ENCODE results near the gene PRKCD. TPM values are rescaled to one million over a fixed set of nuclear protein-coding genes. Genes with fewer than 3 reads are reported as not detected.
A peak's percentile ranks its signal among the peaks of the same experiment; 100 is the strongest.

Gene PRKCD
- polyA plus RNA-seq, 3 donors, result 123 to 329 (median 158) TPM

DNA sequence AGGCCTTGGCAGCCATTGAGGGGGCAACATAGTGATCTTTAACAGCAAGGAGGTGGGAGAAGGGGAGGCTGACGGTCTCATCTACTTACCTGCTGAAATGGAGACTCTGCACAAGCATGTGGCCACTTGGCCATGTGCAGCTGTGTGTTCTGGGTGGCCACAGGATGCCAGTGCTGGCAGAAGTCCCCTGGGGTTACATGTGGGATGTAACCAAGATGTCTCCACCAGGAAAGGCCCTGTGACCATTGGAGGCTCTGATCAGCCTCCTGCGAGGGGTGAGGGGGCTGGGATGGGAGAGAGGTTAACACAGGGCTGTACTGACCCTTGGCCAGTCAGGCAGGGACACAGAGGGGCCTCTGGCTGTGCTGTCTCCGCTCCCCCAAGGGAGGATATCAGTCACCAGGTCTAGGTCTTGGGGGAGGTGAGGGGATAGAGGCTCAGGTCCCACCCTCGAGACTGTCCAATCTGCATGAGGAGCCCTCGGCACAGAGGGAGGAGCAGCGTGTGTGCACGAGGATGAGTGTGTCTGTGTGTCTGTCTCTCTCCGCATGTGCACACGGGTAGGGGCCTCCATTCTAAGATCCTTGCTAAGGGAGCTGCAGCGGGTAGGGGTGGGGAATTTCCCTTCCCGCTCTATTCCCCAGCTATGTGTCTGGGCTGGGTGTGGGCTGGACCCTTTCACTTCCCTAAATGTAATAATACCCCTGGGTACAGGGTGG, 19.5 kb downstream of the PRKCD start:
- Histone ChIP-seq H3K36me3 (replicated peaks in 1 of 2; ENCODE audit: control insufficient read depth in 1 of 2, insufficient read depth in 2 of 2, low read length in 2 of 2) (peaks cover 86 to 97% of the 10 kb centered on the region in 2 donors), H3K4me1 (ENCODE audit: control insufficient read depth in 1 of 2, insufficient read depth in 2 of 2, low read length in 2 of 2) (peaks cover 52 to 59% of the 10 kb centered on the region in 2 donors), H3K9me3 (replicated peaks in 1 of 2; ENCODE audit: control insufficient read depth in 1 of 2, insufficient read depth in 1 of 2, low read length in 2 of 2) (no peaks in the 10 kb centered on the region), H3K4me2 (replicated peaks; ENCODE audit: extremely low read depth, low read length, poor library complexity, severe bottlenecking) (peak overlapping the region; percentile 57), H2AFZ (ENCODE audit: insufficient read depth, low read depth, low read length, poor library complexity, severe bottlenecking) (no peak overlapping the region), H3K79me2 (ENCODE audit: insufficient read depth, low read length) (peaks cover 94% of the 10 kb centered on the region), H3K27me3 (ENCODE audit: control insufficient read depth in 2 of 2, insufficient read depth in 2 of 2, low read length in 2 of 2) (no peaks in the 10 kb centered on the region), H4K20me1 (ENCODE audit: insufficient read depth, low read length) (peaks cover 98% of the 10 kb centered on the region), H3K9ac (ENCODE audit: insufficient read depth, low read length, poor library complexity, severe bottlenecking) (no peak overlapping the region), H3K4me3 (replicated peaks in 1 of 3; ENCODE audit: low read depth in 2 of 3, low read length in 3 of 3) (peak overlapping the region in 1 of 3 experiments; percentile 57), H3K27ac (ENCODE audit: low read depth in 1 of 2, low read length in 2 of 2) (peak overlapping the region; percentile 54 to 65)
- Mint-ChIP-seq H3K36me3 (peaks cover 80 to 97% of the 10 kb centered on the region in 2 donors), H3K4me3 (peak overlapping the region in 1 of 2 donors; percentile 65), H3K4me1 (peaks cover 50% of the 10 kb centered on the region), H3K9me3 (no peaks in the 10 kb centered on the region), H3K27ac (peak overlapping the region; percentile 70 to 89 (median 75)), H3K27me3 (ENCODE audit: low read depth in 3 of 3) (no peaks in the 10 kb centered on the region)
- intact Hi-C loops (cut with micrococcal nuclease), result loop anchor here in 1 of 2 donors (5.0 kb wide), 1 partner anchor 48 kb away; the partner anchor contains the start of gene RFT1
- 17% methylated on average over 6 of the region's 11 CpGs for WGBS (ENCODE audit: insufficient coverage)
- TF ChIP-seq, protein P1, sequence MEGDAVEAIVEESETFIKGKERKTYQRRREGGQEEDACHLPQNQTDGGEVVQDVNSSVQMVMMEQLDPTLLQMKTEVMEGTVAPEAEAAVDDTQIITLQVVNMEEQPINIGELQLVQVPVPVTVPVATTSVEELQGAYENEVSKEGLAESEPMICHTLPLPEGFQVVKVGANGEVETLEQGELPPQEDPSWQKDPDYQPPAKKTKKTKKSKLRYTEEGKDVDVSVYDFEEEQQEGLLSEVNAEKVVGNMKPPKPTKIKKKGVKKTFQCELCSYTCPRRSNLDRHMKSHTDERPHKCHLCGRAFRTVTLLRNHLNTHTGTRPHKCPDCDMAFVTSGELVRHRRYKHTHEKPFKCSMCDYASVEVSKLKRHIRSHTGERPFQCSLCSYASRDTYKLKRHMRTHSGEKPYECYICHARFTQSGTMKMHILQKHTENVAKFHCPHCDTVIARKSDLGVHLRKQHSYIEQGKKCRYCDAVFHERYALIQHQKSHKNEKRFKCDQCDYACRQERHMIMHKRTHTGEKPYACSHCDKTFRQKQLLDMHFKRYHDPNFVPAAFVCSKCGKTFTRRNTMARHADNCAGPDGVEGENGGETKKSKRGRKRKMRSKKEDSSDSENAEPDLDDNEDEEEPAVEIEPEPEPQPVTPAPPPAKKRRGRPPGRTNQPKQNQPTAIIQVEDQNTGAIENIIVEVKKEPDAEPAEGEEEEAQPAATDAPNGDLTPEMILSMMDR (IDR thresholded peaks at IDR 0.05), result no peak
- DNase-seq, result peak; percentile 72 to 87 (median 75)

DNA sequence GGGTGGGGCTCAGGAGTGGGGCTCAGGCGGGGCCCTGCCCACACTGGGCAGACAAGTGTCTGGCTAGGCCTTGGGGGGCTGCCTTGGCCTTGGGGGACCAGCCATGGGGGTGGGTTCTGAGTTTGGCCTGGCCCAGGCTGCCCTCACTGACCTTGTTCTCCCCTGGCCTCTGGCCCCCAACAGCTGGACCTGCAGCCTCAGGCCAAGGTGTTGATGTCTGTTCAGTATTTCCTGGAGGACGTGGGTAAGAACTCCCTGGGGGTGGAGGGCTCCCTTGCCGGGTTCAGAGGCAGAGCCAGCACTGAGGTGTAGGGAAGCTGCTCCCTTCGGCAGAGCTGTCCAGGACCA, 20.0 kb downstream of the PRKCD start:
- Mint-ChIP-seq H3K27ac (peak overlapping the region in 6 of 7 donors; percentile 69 to 87 (median 74)), H3K36me3 (peaks cover 80 to 97% of the 10 kb centered on the region in 2 donors), H3K4me3 (no peak overlapping the region), H3K9me3 (no peaks in the 10 kb centered on the region), H3K27me3 (ENCODE audit: low read depth in 3 of 3) (no peaks in the 10 kb centered on the region), H3K4me1 (peaks cover 44% of the 10 kb centered on the region)
- H3K79me2 ChIP-seq (ENCODE audit: insufficient read depth, low read length), result peaks cover 94% of the 10 kb centered on the region
- peaks cover 47 to 54% of the 10 kb centered on the region in 2 donors for H3K4me1 ChIP-seq (ENCODE audit: control insufficient read depth in 1 of 2, insufficient read depth in 2 of 2, low read length in 2 of 2)
- TF ChIP-seq, protein P1 (IDR thresholded peaks at IDR 0.05), result no peak
- peaks cover 98% of the 10 kb centered on the region for H4K20me1 ChIP-seq (ENCODE audit: insufficient read depth, low read length)
- peak overlapping the region; percentile 57 for H3K4me2 ChIP-seq (replicated peaks; ENCODE audit: extremely low read depth, low read length, poor library complexity, severe bottlenecking)
- H3K9ac ChIP-seq (ENCODE audit: insufficient read depth, low read length, poor library complexity, severe bottlenecking), result no peak overlapping the region
- no peak overlapping the region for H2AFZ ChIP-seq (ENCODE audit: insufficient read depth, low read depth, low read length, poor library complexity, severe bottlenecking)
- 17% methylated on average over 1 of the region's 4 CpGs for WGBS (ENCODE audit: insufficient coverage)
- H3K4me3 ChIP-seq (replicated peaks in 1 of 3; ENCODE audit: low read depth in 2 of 3, low read length in 3 of 3), result no peak overlapping the region
- H3K9me3 ChIP-seq (replicated peaks in 1 of 2; ENCODE audit: control insufficient read depth in 1 of 2, insufficient read depth in 1 of 2, low read length in 2 of 2), result no peaks in the 10 kb centered on the region
- peaks cover 86 to 97% of the 10 kb centered on the region in 2 donors for H3K36me3 ChIP-seq (replicated peaks in 1 of 2; ENCODE audit: control insufficient read depth in 1 of 2, insufficient read depth in 2 of 2, low read length in 2 of 2)
- intact Hi-C loops (cut with micrococcal nuclease), result loop anchor here in 1 of 2 donors (5.0 kb wide), 1 partner anchor 49 kb away; the partner anchor contains the start of gene RFT1
- peak overlapping the region; percentile 29 to 65 for H3K27ac ChIP-seq (ENCODE audit: low read depth in 1 of 2, low read length in 2 of 2)
- no peak for DNase-seq
- no peaks in the 10 kb centered on the region for H3K27me3 ChIP-seq (ENCODE audit: control insufficient read depth in 2 of 2, insufficient read depth in 2 of 2, low read length in 2 of 2)
